Lung (tissue), 12 donors: ENCODE data around the gene MYPN. TPM values are rescaled to one million over a fixed set of nuclear protein-coding genes. Genes with fewer than 3 reads are reported as not detected.
A peak's percentile ranks its signal among the peaks of the same experiment; 100 is the strongest.

Source experiments
- ATAC-seq: fragments of 200-7000 bp; cut with Tn5 transposase; one replicate; pipeline ENCODE4 v1.9.1; 2020; ENCODE audit warnings: moderate number of reproducible peaks; ENCODE audit not compliant: insufficient read depth, low FRiP score
- DNase-seq, 3 donors: peaks; one replicate each; pipeline ENCODE4 v3.0.0-alpha.2; 2013 to 2017
- H3K27ac ChIP-seq, 2 donors: one replicate each; pipeline ENCODE4 v1.5.1; 2013; ENCODE audit warnings: mild to moderate bottlenecking in 2 of 2, moderate library complexity in 2 of 2, control low read depth in 1 of 2, inconsistent platforms in 1 of 2, low read depth in 1 of 2, low read length in 1 of 2
- H3K27me3 ChIP-seq, 3 donors: one replicate each; pipeline ENCODE4 v1.5.1; 2013; ENCODE audit warnings: low read length in 2 of 3; ENCODE audit not compliant: control insufficient read depth in 3 of 3, insufficient read depth in 3 of 3
- H3K36me3 ChIP-seq, 4 donors: one replicate each; pipeline ENCODE4 v1.5.1; 2013; ENCODE audit warnings: low read length in 4 of 4, mild to moderate bottlenecking in 1 of 4, moderate library complexity in 1 of 4; ENCODE audit not compliant: control insufficient read depth in 4 of 4, insufficient read depth in 4 of 4
- H3K4me1 ChIP-seq, 5 donors: one replicate each; pipeline ENCODE4 v1.5.1; 2013; ENCODE audit warnings: low read length in 5 of 5, mild to moderate bottlenecking in 2 of 5, moderate library complexity in 1 of 5; ENCODE audit not compliant: control insufficient read depth in 5 of 5, insufficient read depth in 5 of 5
- H3K4me3 ChIP-seq: one replicate; pipeline ENCODE4 v1.5.1; 2013; ENCODE audit warnings: mild to moderate bottlenecking, control low read depth, moderate library complexity
- H3K9ac ChIP-seq, 2 donors: one replicate each; pipeline ENCODE4 v1.5.1; 2013; ENCODE audit warnings: low read length in 2 of 2, control low read depth in 1 of 2; ENCODE audit not compliant: insufficient read depth in 1 of 2
- H3K9me3 ChIP-seq, 4 donors: one replicate each; pipeline ENCODE4 v1.5.1; 2013; ENCODE audit warnings: low read length in 3 of 4, mild to moderate bottlenecking in 1 of 4, moderate library complexity in 1 of 4; ENCODE audit not compliant: control insufficient read depth in 4 of 4, insufficient read depth in 3 of 4
- WGBS, 2 donors: extraction: QIAGEN DNeasy Blood & Tissue Kit; methylation state at CpG; one replicate each; pipeline ENCODE4 v1.1.7; 2013; 5-methylcytosine and 5-hydroxymethylcytosine counted together
- polyA plus RNA-seq, 2 donors: library from polyadenylated mRNA; stranded (reverse); fragments of 200-250 nt; gene quantifications; one replicate each; pipeline ENCODE4 v1.2.1, GENCODE V29; 2013
- total RNA-seq, 2 donors: library from RNA; depleted of rRNA in 1 of 2; stranded (reverse); fragments of >200 nt in 1 of 2; gene quantifications; one replicate each; pipeline ENCODE4 v1.2.1, GENCODE V29; 2014 to 2021
- TF ChIP-seq, protein P1 (sequence below): IDR thresholded peaks from 2 replicates; pipeline ENCODE4 v1.5.1; 2012; ENCODE audit warnings: mild to moderate bottlenecking; ENCODE audit errors: control extremely low read depth, extremely low read depth
- donor health status: control.
- donor health status: control.
- donor health status: Bipolar disorder and iron deficiency.
- donor health status: healthy.
- donor health status: DM: yes; HTN: yes; CAD: no.

MYPN gene
- total and polyA plus RNA-seq, 4 donors: 0.01 to 0.28 (median 0.04) TPM

DNA sequence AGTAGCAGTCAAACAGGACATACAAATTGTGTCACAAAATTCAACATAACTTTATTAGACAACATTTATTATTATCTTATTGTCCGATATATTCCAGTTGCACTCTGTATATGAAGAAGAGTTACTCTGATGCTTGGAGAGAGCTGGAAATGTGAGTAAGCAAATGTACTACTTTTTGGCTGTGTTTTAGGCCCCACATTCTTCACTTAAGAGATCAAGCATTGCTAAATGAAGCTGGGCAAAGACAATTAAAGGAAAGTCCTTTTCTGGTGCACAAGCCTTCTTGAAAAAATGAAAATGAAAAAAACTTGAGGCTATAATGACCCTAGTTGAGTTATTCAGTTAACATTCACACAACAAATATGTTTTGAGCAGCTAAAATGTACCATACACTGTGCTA, 26.1 kb downstream of the MYPN start:
- no peak overlapping the region for H3K9ac ChIP-seq
- H3K4me3 ChIP-seq: no peak overlapping the region
- no peaks in the 10 kb centered on the region for H3K27me3 ChIP-seq
- peaks cover 0 to 2% (median 0%) of the 10 kb centered on the region in 4 donors for H3K9me3 ChIP-seq
- no peaks in the 10 kb centered on the region for H3K36me3 ChIP-seq
- ATAC-seq: no peak
- H3K27ac ChIP-seq: peak overlapping the region in 1 of 2 donors; percentile 69
- H3K4me1 ChIP-seq: peaks cover 0 to 10% (median 0%) of the 10 kb centered on the region in 5 donors
- TF ChIP-seq, protein P1, sequence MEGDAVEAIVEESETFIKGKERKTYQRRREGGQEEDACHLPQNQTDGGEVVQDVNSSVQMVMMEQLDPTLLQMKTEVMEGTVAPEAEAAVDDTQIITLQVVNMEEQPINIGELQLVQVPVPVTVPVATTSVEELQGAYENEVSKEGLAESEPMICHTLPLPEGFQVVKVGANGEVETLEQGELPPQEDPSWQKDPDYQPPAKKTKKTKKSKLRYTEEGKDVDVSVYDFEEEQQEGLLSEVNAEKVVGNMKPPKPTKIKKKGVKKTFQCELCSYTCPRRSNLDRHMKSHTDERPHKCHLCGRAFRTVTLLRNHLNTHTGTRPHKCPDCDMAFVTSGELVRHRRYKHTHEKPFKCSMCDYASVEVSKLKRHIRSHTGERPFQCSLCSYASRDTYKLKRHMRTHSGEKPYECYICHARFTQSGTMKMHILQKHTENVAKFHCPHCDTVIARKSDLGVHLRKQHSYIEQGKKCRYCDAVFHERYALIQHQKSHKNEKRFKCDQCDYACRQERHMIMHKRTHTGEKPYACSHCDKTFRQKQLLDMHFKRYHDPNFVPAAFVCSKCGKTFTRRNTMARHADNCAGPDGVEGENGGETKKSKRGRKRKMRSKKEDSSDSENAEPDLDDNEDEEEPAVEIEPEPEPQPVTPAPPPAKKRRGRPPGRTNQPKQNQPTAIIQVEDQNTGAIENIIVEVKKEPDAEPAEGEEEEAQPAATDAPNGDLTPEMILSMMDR: no peak
- WGBS, 2 donors: 92 to 94% methylated on average over 1 of the region's 1 CpG
- DNase-seq: no peak

DNA sequence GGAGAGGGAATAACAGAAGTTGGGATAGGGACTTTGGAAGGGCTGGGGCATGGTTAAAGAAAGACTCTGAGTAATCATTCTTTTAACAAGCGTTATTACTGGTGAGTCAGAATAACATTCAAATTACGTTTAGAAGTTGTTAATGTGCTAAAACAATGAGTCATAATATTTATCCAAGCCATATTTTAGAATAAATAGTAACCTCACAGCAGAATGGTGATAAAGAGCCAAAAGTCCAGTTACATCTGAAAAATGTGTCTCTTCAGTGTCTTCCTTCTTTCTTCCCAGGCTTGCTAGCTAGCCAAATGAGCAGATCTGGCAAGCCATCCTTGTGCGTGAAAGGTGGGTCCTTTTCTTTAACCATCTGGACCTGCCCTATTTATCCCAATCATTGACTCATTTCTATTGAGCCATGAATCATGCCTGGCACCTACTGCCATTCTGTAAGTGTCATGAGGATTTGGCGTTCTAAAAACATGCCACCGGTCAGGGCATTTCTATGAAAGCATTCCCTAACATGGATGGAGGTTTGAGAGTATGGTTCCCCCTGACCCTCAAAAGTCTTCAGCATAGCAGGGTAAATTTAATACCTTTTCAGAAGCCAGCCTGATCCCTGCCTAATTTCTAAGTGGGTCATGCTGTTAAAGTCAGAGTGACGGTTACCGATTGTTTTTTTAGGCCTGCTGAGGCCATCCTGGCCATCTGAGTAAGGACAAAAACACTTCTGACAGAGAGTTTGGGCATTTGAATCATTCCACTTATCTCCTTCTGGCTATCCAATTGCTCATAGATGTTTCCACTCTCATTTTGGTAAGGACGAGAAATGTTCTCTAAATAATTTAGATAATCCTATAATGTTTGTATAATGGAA, 26.9 kb downstream of the MYPN start:
- Histone ChIP-seq H3K9me3 (peaks cover 0 to 2% (median 0%) of the 10 kb centered on the region in 4 donors), H3K36me3 (no peaks in the 10 kb centered on the region), H3K4me1 (peaks cover 0 to 10% (median 0%) of the 10 kb centered on the region in 5 donors), H3K27ac (peak overlapping the region in 1 of 2 donors; percentile 69), H3K27me3 (no peaks in the 10 kb centered on the region), H3K4me3 (no peak overlapping the region), H3K9ac (no peak overlapping the region)
- ATAC-seq: peak; percentile 34
- DNase-seq: no peak
- TF ChIP-seq, protein P1: no peak
- 60 to 79% methylated on average over 8 of the region's 8 CpGs for WGBS, 2 donors

DNA sequence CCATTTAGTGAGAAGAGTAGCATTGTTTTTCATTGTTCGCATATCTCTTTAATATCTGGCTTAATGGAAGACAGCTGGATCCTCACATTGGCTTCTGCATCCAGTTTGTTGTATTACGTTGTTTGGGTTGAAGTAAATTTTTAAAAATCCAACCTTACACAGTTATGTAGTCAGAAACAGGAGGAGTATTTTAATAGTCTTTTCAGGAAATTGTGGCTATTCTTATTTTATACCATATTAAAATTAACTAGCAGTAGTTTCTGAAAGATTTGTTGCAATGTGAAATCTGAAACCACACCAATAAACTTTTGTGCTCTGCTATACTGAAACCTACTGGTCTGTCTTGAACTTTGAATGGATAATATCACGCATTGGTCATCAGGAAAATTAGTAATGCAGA, 27.9 kb downstream of the MYPN start:
- Histone ChIP-seq H3K9me3 (peaks cover 0 to 2% (median 0%) of the 10 kb centered on the region in 4 donors), H3K27ac (peak overlapping the region in 1 of 2 donors; percentile 21), H3K27me3 (no peaks in the 10 kb centered on the region), H3K36me3 (no peaks in the 10 kb centered on the region), H3K4me1 (peaks cover 0 to 10% (median 0%) of the 10 kb centered on the region in 5 donors), H3K9ac (no peak overlapping the region), H3K4me3 (no peak overlapping the region)
- TF ChIP-seq, protein P1: no peak
- no peak for ATAC-seq
- WGBS, 2 donors: 95% methylated on average over 3 of the region's 3 CpGs
- DNase-seq: no peak
